WTC11 (cell line): ENCODE results near the gene PARVG.

Experiments used
- ESRRA ChIP-seq: sonication (generic); formaldehyde crosslinking; IDR thresholded peaks from 2 replicates; pipeline ENCODE4 v1.8.1; 2022; ENCODE audit warnings: mild to moderate bottlenecking, missing genetic modification reagents, borderline replicate concordance
- FOXJ3 ChIP-seq: sonication (generic); formaldehyde crosslinking; IDR thresholded peaks from 2 replicates; pipeline ENCODE4 v1.9.0; 2021; ENCODE audit warnings: missing genetic modification reagents, mild to moderate bottlenecking, borderline replicate concordance
- JAZF1 ChIP-seq: fragments of 250-450 bp; sonication (Bioruptor Pico); IDR thresholded peaks from 2 replicates; pipeline ENCODE4 v1.9.0; 2021; ENCODE audit warnings: moderate library complexity, mild to moderate bottlenecking, inconsistent platforms
- NFYB ChIP-seq: sonication (generic); formaldehyde crosslinking; conservative IDR thresholded peaks from 2 replicates; pipeline ENCODE4 v1.8.0; 2022; ENCODE audit warnings: low read depth, missing genetic modification reagents
- NR2C2 ChIP-seq: sonication (generic); formaldehyde crosslinking; IDR thresholded peaks from 2 replicates; pipeline ENCODE4 v1.8.0; 2022; ENCODE audit warnings: mild to moderate bottlenecking, missing genetic modification reagents
- ZBTB21 ChIP-seq: sonication (generic); formaldehyde crosslinking; IDR thresholded peaks from 2 replicates; pipeline ENCODE4 v1.8.1; 2023; ENCODE audit warnings: mild to moderate bottlenecking, missing genetic modification reagents, borderline replicate concordance
- ZNF263 ChIP-seq: sonication (generic); formaldehyde crosslinking; IDR thresholded peaks from 2 replicates; pipeline ENCODE4 v1.8.1; 2022; ENCODE audit warnings: low read depth, mild to moderate bottlenecking, moderate library complexity, missing genetic modification reagents
- TF ChIP-seq, protein P1 (sequence below): fragments of 200-600 bp; IDR thresholded peaks from 2 replicates; pipeline ENCODE4 v1.8.0; 2022; ENCODE audit warnings: antibody characterized with exemption
- TF ChIP-seq, protein P2 (sequence below): sonication (generic); formaldehyde crosslinking; IDR thresholded peaks from 2 replicates; pipeline ENCODE4 v1.8.0; 2022; ENCODE audit warnings: mild to moderate bottlenecking, missing genetic modification reagents
- TF ChIP-seq, protein P3 (sequence below): sonication (generic); formaldehyde crosslinking; IDR thresholded peaks from 2 replicates; pipeline ENCODE4 v1.8.0; 2022; ENCODE audit warnings: missing genetic modification reagents
- TF ChIP-seq, protein P4 (sequence below): sonication (generic); formaldehyde crosslinking; IDR thresholded peaks from 2 replicates; pipeline ENCODE4 v1.8.1; 2023; ENCODE audit warnings: mild to moderate bottlenecking, moderate library complexity, missing genetic modification reagents
- TF ChIP-seq, protein P5 (sequence below): fragments of 250-450 bp; sonication (Bioruptor Pico); IDR thresholded peaks from 2 replicates; pipeline ENCODE4 v2.1.2; 2022; ENCODE audit warnings: mild to moderate bottlenecking, moderate library complexity
- TF ChIP-seq, protein P6 (sequence below): sonication (generic); formaldehyde crosslinking; IDR thresholded peaks from 2 replicates; pipeline ENCODE4 v1.8.0; 2022; ENCODE audit warnings: mild to moderate bottlenecking, missing genetic modification reagents

DNA sequence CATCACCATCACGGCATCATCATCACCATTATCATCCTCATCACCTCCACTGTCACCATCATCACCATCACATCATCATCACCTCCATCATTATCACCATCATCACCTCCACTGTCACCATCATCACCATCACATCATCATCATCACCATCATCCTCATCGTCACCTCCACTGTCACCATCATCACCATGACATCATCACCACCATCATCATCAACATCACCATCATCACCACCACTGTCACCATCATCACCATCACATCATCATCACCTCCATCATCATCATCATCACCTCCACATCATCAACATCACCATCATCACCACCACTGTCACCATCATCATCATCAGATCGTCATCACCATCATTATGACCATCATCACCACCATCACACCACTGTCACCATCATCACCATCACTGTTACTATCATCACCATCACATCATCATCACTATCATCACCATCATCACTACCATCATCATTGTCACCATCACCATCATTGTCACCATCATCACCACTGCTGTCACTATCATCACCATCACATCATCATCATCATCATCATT is 32.8 kb downstream of the PARVG start:
- TF ChIP-seq, protein P1, sequence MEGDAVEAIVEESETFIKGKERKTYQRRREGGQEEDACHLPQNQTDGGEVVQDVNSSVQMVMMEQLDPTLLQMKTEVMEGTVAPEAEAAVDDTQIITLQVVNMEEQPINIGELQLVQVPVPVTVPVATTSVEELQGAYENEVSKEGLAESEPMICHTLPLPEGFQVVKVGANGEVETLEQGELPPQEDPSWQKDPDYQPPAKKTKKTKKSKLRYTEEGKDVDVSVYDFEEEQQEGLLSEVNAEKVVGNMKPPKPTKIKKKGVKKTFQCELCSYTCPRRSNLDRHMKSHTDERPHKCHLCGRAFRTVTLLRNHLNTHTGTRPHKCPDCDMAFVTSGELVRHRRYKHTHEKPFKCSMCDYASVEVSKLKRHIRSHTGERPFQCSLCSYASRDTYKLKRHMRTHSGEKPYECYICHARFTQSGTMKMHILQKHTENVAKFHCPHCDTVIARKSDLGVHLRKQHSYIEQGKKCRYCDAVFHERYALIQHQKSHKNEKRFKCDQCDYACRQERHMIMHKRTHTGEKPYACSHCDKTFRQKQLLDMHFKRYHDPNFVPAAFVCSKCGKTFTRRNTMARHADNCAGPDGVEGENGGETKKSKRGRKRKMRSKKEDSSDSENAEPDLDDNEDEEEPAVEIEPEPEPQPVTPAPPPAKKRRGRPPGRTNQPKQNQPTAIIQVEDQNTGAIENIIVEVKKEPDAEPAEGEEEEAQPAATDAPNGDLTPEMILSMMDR: no peak
- TF ChIP-seq, protein P2, sequence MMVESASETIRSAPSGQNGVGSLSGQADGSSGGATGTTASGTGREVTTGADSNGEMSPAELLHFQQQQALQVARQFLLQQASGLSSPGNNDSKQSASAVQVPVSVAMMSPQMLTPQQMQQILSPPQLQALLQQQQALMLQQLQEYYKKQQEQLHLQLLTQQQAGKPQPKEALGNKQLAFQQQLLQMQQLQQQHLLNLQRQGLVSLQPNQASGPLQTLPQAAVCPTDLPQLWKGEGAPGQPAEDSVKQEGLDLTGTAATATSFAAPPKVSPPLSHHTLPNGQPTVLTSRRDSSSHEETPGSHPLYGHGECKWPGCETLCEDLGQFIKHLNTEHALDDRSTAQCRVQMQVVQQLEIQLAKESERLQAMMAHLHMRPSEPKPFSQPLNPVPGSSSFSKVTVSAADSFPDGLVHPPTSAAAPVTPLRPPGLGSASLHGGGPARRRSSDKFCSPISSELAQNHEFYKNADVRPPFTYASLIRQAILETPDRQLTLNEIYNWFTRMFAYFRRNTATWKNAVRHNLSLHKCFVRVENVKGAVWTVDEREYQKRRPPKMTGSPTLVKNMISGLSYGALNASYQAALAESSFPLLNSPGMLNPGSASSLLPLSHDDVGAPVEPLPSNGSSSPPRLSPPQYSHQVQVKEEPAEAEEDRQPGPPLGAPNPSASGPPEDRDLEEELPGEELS: no peak
- TF ChIP-seq ZNF263 (CRISPR knock-in tag) (no peak), ZBTB21 (CRISPR knock-in tag) (no peak), NR2C2 (CRISPR knock-in tag) (no peak), FOXJ3 (CRISPR knock-in tag) (no peak), JAZF1 (CRISPR knock-in tag) (no peak), NFYB (no peak), ESRRA (CRISPR knock-in tag) (no peak)
- TF ChIP-seq, protein P3, sequence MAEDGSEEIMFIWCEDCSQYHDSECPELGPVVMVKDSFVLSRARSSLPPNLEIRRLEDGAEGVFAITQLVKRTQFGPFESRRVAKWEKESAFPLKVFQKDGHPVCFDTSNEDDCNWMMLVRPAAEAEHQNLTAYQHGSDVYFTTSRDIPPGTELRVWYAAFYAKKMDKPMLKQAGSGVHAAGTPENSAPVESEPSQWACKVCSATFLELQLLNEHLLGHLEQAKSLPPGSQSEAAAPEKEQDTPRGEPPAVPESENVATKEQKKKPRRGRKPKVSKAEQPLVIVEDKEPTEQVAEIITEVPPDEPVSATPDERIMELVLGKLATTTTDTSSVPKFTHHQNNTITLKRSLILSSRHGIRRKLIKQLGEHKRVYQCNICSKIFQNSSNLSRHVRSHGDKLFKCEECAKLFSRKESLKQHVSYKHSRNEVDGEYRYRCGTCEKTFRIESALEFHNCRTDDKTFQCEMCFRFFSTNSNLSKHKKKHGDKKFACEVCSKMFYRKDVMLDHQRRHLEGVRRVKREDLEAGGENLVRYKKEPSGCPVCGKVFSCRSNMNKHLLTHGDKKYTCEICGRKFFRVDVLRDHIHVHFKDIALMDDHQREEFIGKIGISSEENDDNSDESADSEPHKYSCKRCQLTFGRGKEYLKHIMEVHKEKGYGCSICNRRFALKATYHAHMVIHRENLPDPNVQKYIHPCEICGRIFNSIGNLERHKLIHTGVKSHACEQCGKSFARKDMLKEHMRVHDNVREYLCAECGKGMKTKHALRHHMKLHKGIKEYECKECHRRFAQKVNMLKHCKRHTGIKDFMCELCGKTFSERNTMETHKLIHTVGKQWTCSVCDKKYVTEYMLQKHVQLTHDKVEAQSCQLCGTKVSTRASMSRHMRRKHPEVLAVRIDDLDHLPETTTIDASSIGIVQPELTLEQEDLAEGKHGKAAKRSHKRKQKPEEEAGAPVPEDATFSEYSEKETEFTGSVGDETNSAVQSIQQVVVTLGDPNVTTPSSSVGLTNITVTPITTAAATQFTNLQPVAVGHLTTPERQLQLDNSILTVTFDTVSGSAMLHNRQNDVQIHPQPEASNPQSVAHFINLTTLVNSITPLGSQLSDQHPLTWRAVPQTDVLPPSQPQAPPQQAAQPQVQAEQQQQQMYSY (CRISPR knock-in tag): no peak
- TF ChIP-seq, protein P4, sequence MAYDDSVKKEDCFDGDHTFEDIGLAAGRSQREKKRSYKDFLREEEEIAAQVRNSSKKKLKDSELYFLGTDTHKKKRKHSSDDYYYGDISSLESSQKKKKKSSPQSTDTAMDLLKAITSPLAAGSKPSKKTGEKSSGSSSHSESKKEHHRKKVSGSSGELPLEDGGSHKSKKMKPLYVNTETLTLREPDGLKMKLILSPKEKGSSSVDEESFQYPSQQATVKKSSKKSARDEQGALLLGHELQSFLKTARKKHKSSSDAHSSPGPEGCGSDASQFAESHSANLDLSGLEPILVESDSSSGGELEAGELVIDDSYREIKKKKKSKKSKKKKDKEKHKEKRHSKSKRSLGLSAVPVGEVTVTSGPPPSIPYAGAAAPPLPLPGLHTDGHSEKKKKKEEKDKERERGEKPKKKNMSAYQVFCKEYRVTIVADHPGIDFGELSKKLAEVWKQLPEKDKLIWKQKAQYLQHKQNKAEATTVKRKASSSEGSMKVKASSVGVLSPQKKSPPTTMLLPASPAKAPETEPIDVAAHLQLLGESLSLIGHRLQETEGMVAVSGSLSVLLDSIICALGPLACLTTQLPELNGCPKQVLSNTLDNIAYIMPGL (CRISPR knock-in tag): no peak
- TF ChIP-seq, protein P5, sequence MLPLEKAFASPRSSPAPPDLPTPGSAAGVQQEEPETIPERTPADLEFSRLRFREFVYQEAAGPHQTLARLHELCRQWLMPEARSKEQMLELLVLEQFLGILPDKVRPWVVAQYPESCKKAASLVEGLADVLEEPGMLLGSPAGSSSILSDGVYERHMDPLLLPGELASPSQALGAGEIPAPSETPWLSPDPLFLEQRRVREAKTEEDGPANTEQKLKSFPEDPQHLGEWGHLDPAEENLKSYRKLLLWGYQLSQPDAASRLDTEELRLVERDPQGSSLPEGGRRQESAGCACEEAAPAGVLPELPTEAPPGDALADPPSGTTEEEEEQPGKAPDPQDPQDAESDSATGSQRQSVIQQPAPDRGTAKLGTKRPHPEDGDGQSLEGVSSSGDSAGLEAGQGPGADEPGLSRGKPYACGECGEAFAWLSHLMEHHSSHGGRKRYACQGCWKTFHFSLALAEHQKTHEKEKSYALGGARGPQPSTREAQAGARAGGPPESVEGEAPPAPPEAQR (CRISPR knock-in tag): no peak
- TF ChIP-seq, protein P6, sequence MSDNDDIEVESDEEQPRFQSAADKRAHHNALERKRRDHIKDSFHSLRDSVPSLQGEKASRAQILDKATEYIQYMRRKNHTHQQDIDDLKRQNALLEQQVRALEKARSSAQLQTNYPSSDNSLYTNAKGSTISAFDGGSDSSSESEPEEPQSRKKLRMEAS: no peak
